ENCODE data around the gene MRPL1. TPM values are rescaled to one million over a fixed set of nuclear protein-coding genes. Genes with fewer than 3 reads are reported as not detected.

Gene MRPL1
- total and polyA plus RNA-seq, 9 of the 15 experiments (the other 6 are each of a cell fraction or from before 2014, with no cell fraction given), result 38.4 to 75.7 (median 63.7) TPM

- FAIRE-seq, result no peak
- TSS peak; percentile 93 for BruUV-seq (replicated peaks)
- no peak for TF ChIP-seq ZNF324 (CRISPR knock-in tag; IDR thresholded peaks at IDR 0.05)
- no peak for TF ChIP-seq SMARCB1 (IDR thresholded peaks at IDR 0.05; ENCODE audit: insufficient read length, low read depth)
- TF ChIP-seq KAT7 (CRISPR knock-in tag; IDR thresholded peaks at IDR 0.05; ENCODE audit: borderline replicate concordance), result peak; percentile 4; the same call in 1 of the 2 replicates
- peak; percentile 70 for TF ChIP-seq CEBPG (CRISPR knock-in tag; IDR thresholded peaks at IDR 0.05)
- TF ChIP-seq CEBPG (tag; conservative IDR thresholded peaks at IDR 0.05 in 1 of 2, IDR thresholded peaks at IDR 0.05 in 1 of 2), result peak in 1 of 2 experiments; percentile 61; a peak in 2 of 4 replicates
- TF ChIP-seq PKNOX1 (IDR thresholded peaks at IDR 0.05), result no peak
- no peak for TF ChIP-seq MTA1 (IDR thresholded peaks at IDR 0.05; ENCODE audit: borderline replicate concordance)
- no peak for TF ChIP-seq XRCC5 (IDR thresholded peaks at IDR 0.05; ENCODE audit: low read depth, low read length)
- no peak for TF ChIP-seq RREB1 (CRISPR knock-in tag; IDR thresholded peaks at IDR 0.05)
- TF ChIP-seq LARP7 (IDR thresholded peaks at IDR 0.05), result no peak
- no peak for TF ChIP-seq PHF8 (IDR thresholded peaks at IDR 0.05; ENCODE audit: borderline replicate concordance, low read length)
- TF ChIP-seq U2AF1 (optimal IDR thresholded peaks at IDR 0.05; ENCODE audit: low read depth, low read length), result no peak
Measured at GRCh38 chr4:77820649-77821561, 41.7 kb upstream of the MRPL1 start.

More at GRCh38 chr4:77820649-77821561, 41.7 kb upstream of the MRPL1 start:
- intact Hi-C loops (cut with micrococcal nuclease) (no loop called here), in situ Hi-C loops (cut with MboI) (no loop called here)
- POLR2A ChIA-PET, result interaction anchor here (0.6 to 3.5 kb wide), 8 partner anchors 10 to 1291 kb away, joined by 3 to 22 read pairs (median 4); partner anchors contain the start of gene MRPL1
- peak overlapping the region; percentile 66 for H3K4me3 ChIP-seq
- CTCF ChIA-PET (ENCODE audit: low intra/inter-chr PET ratio), result no interaction called here
- 9% methylated on average over 14 of the region's 14 CpGs for WGBS (ENCODE audit: insufficient coverage, low coverage, missing lambda C conversion rate)
- peaks cover 10 to 15% of the 10 kb centered on the region in 2 experiments; a peak in 4 of 5 replicates for H3K4me1 ChIP-seq (replicated peaks in 1 of 2; ENCODE audit: control insufficient read depth in 2 of 2, insufficient read depth in 2 of 2, low read length in 2 of 2)
- peaks cover 6% of the 10 kb centered on the region; the same call in 1 of the 2 replicates for H4K20me1 ChIP-seq (replicated peaks; ENCODE audit: control insufficient read depth, insufficient read depth, low read length)
- no peaks in the 10 kb centered on the region for H3K9me1 ChIP-seq (ENCODE audit: control insufficient read depth, insufficient read depth, low read length)
- no peaks in the 10 kb centered on the region for H3K27me3 ChIP-seq (ENCODE audit: control insufficient read depth in 2 of 2, insufficient read depth in 2 of 2, low read length in 2 of 2)
- DNase-seq (ENCODE audit: extremely low read depth in 1 of 4, low spot score in 3 of 4), result no peak
- H3K27ac ChIP-seq (ENCODE audit: extremely low read depth, low read depth, low read length), result peak overlapping the region; percentile 87
- H3K36me3 ChIP-seq (ENCODE audit: control insufficient read depth, insufficient read depth, low read length), result no peaks in the 10 kb centered on the region; the same call in 2 of the 3 replicates
- peak overlapping the region; percentile 87 for H3K4me2 ChIP-seq (ENCODE audit: insufficient read depth, low read length)
- no peaks in the 10 kb centered on the region for H3K9me3 ChIP-seq (replicated peaks; ENCODE audit: control insufficient read depth, insufficient read depth, low read depth, low read length)
- peaks cover 45% of the 10 kb centered on the region for H3K79me2 ChIP-seq (ENCODE audit: control insufficient read depth, insufficient read depth, low read length)
- H2AFZ ChIP-seq (ENCODE audit: low read depth, low read length), result peak overlapping the region; percentile 96
- ATAC-seq, result no peak
- H3K9ac ChIP-seq (ENCODE audit: insufficient read depth in 1 of 2, low read depth in 2 of 2, low read length in 2 of 2), result peak overlapping the region; percentile 84 to 97

Measured in K562 (cell line).